IPS-18a (cell line): ENCODE data around the gene ULK3.

Experiments used
- H3K27ac ChIP-seq: one replicate; pipeline ENCODE4 v1.5.1; 2013; ENCODE audit warnings: low read length
- H3K27me3 ChIP-seq: one replicate; pipeline ENCODE4 v1.6.1; 2013; ENCODE audit warnings: mild to moderate bottlenecking, low read length; ENCODE audit not compliant: control insufficient read depth, insufficient read depth
- H3K36me3 ChIP-seq: one replicate; pipeline ENCODE4 v1.6.1; 2013; ENCODE audit warnings: low read depth, low read length; ENCODE audit not compliant: control insufficient read depth
- H3K4me1 ChIP-seq: one replicate; pipeline ENCODE4 v1.6.1; 2013; ENCODE audit warnings: low read depth, low read length; ENCODE audit not compliant: control insufficient read depth
- H3K4me3 ChIP-seq: one replicate; pipeline ENCODE4 v1.5.1; 2013; ENCODE audit warnings: low read length
- H3K9ac ChIP-seq: one replicate; pipeline ENCODE4 v1.6.1; 2013; ENCODE audit warnings: mild to moderate bottlenecking, low read length, moderate library complexity
- H3K9me3 ChIP-seq: one replicate; pipeline ENCODE4 v1.6.1; 2013; ENCODE audit warnings: low read depth, low read length; ENCODE audit not compliant: control insufficient read depth

Gene ULK3

GRCh38 chr15:74827614-74828013 is 15.3 kb downstream of the ULK3 start:
- Histone ChIP-seq H3K4me3 (no peak overlapping the region), H3K27ac (no peak overlapping the region), H3K4me1 (no peaks in the 10 kb centered on the region), H3K9ac (no peak overlapping the region), H3K36me3 (no peaks in the 10 kb centered on the region), H3K27me3 (peaks cover 48% of the 10 kb centered on the region), H3K9me3 (no peaks in the 10 kb centered on the region)

- H3K4me3 ChIP-seq = no peak overlapping the region
- H3K4me1 ChIP-seq = no peaks in the 10 kb centered on the region
- no peak overlapping the region for H3K9ac ChIP-seq
- H3K9me3 ChIP-seq = no peaks in the 10 kb centered on the region
- H3K36me3 ChIP-seq = no peaks in the 10 kb centered on the region
- peaks cover 48% of the 10 kb centered on the region for H3K27me3 ChIP-seq
- H3K27ac ChIP-seq = no peak overlapping the region
Measured at GRCh38 chr15:74826921-74827320, 16.0 kb downstream of the ULK3 start.

- no peaks in the 10 kb centered on the region for H3K9me3 ChIP-seq
- H3K4me1 ChIP-seq = peaks cover 3% of the 10 kb centered on the region
- no peak within 1 kb of the TSS for H3K9ac ChIP-seq
- H3K27me3 ChIP-seq = peaks cover 48% of the 10 kb centered on the region
- no peak within 1 kb of the TSS for H3K4me3 ChIP-seq
- no peaks in the 10 kb centered on the region for H3K36me3 ChIP-seq
- no peak within 1 kb of the TSS for H3K27ac ChIP-seq
Measured at GRCh38 chr15:74826364-74826819, 16.6 kb downstream of the ULK3 start, which contains the start of gene CPLX3. TSS of gene CPLX3 (plus strand) at chr15:74826627. CDS start at chr15:74826704, 77 bp downstream.

DNA sequence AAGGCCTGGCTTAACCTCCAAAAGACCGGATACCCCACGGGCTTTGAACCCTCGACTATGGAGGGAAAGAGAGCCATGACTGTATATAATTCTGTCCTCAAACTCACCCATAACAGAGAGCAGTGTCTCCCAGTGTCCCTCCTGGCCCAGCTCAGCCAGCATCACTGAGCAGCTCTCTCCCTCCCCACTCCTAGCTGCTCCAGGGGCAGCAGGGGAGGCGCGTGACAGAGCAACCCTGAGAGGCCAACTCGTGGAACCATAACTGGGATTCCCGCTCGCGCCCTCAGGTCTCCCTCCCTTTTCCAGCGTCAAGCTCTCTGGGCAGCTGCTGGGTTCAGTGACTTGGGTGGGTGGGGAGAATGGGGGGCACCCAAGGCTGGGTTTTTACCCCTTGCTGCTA is 17.1 kb downstream of the ULK3 start:
- no peaks in the 10 kb centered on the region for H3K9me3 ChIP-seq
- H3K27ac ChIP-seq = no peak overlapping the region
- H3K4me1 ChIP-seq = peaks cover 8% of the 10 kb centered on the region
- H3K36me3 ChIP-seq = no peaks in the 10 kb centered on the region
- peaks cover 48% of the 10 kb centered on the region for H3K27me3 ChIP-seq
- no peak overlapping the region for H3K4me3 ChIP-seq
- no peak overlapping the region for H3K9ac ChIP-seq

DNA sequence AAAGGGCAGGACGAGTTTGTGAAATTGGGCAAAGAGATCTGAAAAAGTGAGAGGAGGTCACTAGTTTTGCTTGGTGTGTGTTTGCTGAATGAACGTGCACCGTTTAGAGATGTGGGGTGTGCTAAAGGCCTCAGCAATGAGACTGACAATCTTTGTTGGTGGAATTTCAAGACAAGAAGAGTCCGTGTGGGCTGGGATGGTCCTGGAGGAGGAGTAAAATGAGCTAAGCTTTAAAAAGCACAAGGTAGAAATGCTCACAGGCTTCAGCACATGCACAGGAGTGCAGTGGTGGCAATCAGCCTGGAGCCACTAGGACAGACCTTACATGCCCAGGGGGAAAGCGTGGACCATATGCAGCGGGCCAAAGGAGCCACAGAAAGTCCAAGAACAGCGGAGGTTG is 18.0 kb downstream of the ULK3 start:
- Histone ChIP-seq H3K36me3 (no peaks in the 10 kb centered on the region), H3K4me3 (no peak overlapping the region)

DNA sequence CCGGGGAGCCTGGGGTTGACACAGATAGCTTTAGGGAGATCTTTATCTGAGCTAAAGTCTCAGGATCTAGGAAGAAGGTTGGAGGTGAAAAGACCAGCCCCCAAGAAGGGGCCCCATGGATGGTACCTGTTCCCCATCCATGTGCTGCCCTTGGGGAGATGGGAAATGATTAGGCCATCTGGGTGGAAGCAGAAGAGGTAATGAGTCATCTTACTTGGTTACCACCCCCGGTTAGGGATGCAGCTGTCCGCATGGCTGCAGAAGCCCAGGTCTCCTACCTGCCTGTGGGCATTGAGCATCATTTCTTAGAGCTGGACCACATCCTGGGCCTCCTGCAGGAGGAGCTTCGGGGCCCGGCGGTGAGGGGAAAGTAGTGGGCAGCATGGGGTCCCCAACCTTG is 19.6 kb downstream of the ULK3 start:
- H3K27me3 ChIP-seq = peaks cover 40% of the 10 kb centered on the region
- peaks cover 10% of the 10 kb centered on the region for H3K4me1 ChIP-seq
- no peak overlapping the region for H3K9ac ChIP-seq
- H3K9me3 ChIP-seq = no peaks in the 10 kb centered on the region
- H3K27ac ChIP-seq = no peak overlapping the region
- H3K36me3 ChIP-seq = no peaks in the 10 kb centered on the region
- H3K4me3 ChIP-seq = no peak overlapping the region

More for the DNA sequence above, 18.0 kb downstream of the ULK3 start:
- Histone ChIP-seq H3K9me3 (no peaks in the 10 kb centered on the region), H3K27ac (no peak overlapping the region), H3K4me1 (peaks cover 10% of the 10 kb centered on the region), H3K27me3 (peaks cover 48% of the 10 kb centered on the region), H3K9ac (no peak overlapping the region)

- Histone ChIP-seq H3K4me1 (peaks cover 10% of the 10 kb centered on the region), H3K27me3 (peaks cover 29% of the 10 kb centered on the region), H3K27ac (no peak overlapping the region), H3K9ac (no peak overlapping the region), H3K36me3 (no peaks in the 10 kb centered on the region), H3K4me3 (no peak overlapping the region), H3K9me3 (no peaks in the 10 kb centered on the region)
Measured at GRCh38 chr15:74822233-74822632, 20.7 kb downstream of the ULK3 start.

GRCh38 chr15:74821790-74822158 is 21.2 kb downstream of the ULK3 start:
- Histone ChIP-seq H3K4me1 (peaks cover 10% of the 10 kb centered on the region), H3K36me3 (no peaks in the 10 kb centered on the region), H3K27me3 (peaks cover 24% of the 10 kb centered on the region), H3K4me3 (no peak overlapping the region), H3K9ac (no peak overlapping the region), H3K9me3 (no peaks in the 10 kb centered on the region), H3K27ac (no peak overlapping the region)

GRCh38 chr15:74821091-74821789 is 21.7 kb downstream of the ULK3 start:
- Histone ChIP-seq H3K27me3 (peaks cover 20% of the 10 kb centered on the region), H3K27ac (no peak overlapping the region), H3K9ac (no peak overlapping the region), H3K36me3 (no peaks in the 10 kb centered on the region), H3K9me3 (no peaks in the 10 kb centered on the region), H3K4me1 (peaks cover 10% of the 10 kb centered on the region), H3K4me3 (no peak overlapping the region)

DNA sequence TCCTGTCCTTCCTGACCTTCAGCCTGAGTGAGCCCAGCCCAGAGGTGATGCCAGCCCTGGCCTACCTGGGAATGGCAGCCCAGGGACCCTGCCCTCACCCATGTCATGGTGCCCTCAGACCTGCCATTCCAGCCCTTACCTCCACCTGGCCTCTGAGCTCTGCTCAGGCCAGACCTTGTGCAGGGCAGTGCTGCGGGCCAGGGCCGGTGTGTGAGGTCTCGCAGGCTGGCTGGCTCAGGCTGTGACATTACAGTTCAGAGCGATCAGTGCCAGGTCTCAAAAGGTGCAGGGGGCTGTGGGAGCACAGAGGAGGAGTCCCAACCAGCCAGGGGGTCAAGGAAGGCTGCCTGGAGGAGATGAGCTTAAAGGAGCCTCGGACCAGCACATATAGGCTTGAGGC is 22.9 kb downstream of the ULK3 start:
- peaks cover 10% of the 10 kb centered on the region for H3K4me1 ChIP-seq
- no peaks in the 10 kb centered on the region for H3K36me3 ChIP-seq
- no peak overlapping the region for H3K4me3 ChIP-seq
- peaks cover 9% of the 10 kb centered on the region for H3K27me3 ChIP-seq
- no peaks in the 10 kb centered on the region for H3K9me3 ChIP-seq
- no peak overlapping the region for H3K27ac ChIP-seq
- no peak overlapping the region for H3K9ac ChIP-seq

- Histone ChIP-seq H3K36me3 (no peaks in the 10 kb centered on the region), H3K9me3 (no peaks in the 10 kb centered on the region), H3K4me3 (no peak overlapping the region), H3K9ac (no peak overlapping the region), H3K27ac (no peak overlapping the region), H3K4me1 (peaks cover 10% of the 10 kb centered on the region), H3K27me3 (no peaks in the 10 kb centered on the region)
Measured at GRCh38 chr15:74817370-74817737, 25.6 kb downstream of the ULK3 start.

DNA sequence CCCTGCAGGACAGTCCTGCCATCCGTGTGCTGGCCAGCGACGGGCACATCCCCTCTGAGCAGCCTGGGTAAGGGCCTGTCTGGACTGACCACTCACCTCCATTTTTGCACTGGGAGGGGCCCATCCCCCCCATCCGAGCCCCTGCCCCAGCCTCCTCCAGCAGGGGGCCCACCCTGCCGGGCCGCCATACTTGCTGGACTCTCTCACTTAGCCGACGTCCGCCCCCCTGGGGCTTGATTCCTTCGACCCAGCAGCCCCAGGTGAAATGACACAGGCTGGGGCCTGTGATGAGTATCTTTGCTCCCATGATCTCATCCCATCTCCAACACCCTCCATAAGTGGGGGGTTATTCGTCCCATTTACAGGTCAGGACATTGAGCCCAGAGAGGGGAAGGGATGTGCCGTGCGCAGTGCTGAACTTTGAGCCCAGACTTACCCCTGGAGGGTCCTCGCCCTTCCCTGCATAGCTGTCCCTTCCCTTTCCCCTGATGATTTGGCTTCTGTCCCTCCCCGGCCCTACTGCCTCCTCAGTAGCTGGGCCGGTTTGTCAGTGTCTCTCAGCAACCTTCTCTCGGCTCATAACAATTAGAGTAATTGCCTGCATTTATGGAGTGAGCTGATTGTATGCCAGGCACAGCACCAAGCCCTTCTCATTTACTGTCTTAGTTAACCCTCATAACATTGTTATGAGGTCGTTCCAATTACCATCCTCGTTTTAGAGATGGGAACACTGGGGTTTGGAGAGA is 26.2 kb downstream of the ULK3 start:
- Histone ChIP-seq H3K27me3 (no peaks in the 10 kb centered on the region), H3K4me3 (no peak overlapping the region), H3K9me3 (no peaks in the 10 kb centered on the region), H3K4me1 (peaks cover 10% of the 10 kb centered on the region), H3K36me3 (no peaks in the 10 kb centered on the region), H3K9ac (no peak overlapping the region), H3K27ac (no peak overlapping the region)
